NCI-H187 (cell line): Measurements from ENCODE around the gene GAS6.
"Not testable (repeated sequence)": the region's sequence is repeated elsewhere in the genome, so short reads cannot be mapped to it uniquely, and the experiment has no call there.

Experiments used
- DNase-seq, 2 experiments: peaks; one replicate each; lab custom pipeline; 2025; lab: John Stamatoyannopoulos, UW

The GAS6 gene

DNA sequence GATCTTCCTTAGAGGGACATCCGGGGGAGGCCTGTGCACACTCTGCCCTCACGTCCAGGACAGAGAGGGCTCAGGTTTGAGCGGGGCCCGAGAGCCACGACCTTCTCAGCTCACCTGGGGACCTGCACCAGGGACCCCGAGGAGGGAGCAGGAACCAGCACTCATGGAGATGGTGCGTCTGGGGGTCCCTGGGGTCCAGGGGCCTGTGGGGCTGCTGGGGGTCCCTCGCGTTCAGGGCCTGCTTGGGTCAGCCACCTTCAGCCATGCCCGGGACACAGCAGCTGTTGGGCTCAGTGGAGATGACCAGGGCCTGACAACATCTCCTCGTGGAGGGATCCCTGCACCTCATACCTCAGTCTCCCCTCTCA is 57.8 kb downstream of the GAS6 start:
- DNase-seq, result no peak

DNA sequence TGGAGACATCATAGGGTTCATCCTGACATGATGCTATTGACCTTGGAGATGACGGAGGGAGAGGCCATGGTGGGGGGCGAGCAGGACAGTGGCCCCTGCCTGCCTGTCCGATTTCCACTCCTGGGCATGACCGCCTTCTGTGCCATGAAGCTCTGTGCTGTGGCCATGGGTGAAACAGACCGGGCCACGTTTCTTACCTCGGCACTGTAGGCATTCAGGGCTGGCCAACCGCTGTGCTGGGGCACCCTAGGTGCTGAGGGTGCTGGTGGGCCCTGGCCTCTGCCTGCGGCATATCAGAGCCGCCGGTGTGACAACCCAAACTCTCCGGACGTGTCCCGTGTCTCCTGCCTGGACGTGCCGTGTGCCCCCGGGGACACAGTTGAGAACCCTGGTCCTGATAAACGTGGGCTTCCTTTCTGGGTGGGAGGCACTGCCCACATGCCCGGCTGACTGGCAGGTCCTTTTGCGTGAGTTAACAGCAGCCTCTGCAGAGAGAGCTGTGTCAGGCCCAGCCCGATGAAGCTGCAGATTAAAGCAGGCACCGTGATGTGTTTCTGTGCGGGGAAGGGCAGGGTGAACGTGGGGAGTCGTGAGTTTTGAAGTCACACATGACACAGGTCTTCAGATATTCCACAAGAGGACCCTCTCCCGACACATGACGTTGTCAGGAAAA is 58.3 kb downstream of the GAS6 start:
- no peak for DNase-seq

DNA sequence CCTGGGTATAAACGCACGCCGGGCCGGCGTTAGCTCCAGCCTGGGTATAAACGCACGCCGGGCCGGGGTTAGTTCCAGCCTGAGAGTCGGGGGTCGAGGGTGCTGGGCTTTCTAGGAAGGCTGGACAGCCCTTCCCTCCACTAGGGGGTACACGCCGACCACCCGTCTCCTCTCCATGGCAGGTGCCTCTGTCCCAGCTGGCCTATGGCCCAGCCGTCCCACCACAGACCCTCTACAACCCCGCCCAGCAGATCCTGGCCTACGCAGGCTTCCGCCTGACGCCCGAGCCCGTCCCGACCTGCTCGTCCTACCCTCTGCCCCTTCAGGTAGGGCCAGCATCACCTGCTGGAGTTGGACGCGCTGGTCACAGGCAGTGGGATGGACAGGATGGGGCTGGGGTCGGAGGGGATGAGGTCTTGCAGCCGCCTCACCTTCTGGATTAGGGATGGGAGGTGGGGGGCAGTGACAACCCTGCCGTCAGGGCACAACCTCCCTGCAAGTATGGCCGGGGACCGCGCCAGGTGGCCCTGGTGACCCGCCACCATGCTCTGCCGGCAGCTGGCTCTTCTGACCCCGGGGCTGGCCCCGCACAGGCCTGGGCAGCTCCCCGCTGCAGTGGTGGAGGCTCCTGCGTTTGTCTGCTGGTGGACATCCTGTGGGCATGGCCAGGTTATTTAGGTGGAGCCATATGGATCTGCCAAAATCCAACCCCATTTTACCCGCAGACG is 59.0 kb downstream of the GAS6 start:
- DNase-seq, result no peak

DNA sequence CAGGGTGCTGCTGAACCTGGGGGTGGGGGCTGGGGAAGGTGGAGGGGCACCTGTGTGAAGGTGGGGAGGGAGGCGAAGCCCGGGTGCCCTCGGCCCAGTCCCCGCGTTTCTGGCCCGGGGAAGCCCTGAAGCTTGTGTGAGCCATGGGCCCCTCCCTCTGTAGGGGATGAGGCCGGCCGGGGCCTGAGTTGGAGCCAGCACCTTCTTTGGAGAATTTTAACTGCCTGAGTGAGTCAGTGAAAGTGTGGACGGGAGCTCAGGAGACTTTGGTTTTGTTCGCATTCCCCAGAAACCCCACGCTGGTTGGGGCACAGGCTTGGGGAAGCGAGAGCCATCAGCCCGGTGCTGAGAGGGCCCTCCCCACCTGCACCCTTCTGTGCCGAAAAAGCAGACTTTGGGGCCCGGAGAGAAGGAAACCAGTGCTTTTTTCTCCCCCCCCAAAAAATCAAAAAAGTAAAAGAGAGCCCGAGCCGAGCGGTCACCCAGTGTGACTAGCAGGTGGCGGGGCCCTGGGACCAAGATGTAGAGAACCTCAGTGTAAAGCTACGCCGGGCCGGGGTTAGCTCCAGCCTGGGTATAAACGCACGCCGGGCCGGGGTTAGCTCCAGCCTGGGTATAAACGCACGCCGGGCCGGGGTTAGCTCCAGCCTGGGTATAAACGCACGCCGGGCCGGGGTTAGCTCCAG is 59.7 kb downstream of the GAS6 start:
- DNase-seq, result no peak

DNA sequence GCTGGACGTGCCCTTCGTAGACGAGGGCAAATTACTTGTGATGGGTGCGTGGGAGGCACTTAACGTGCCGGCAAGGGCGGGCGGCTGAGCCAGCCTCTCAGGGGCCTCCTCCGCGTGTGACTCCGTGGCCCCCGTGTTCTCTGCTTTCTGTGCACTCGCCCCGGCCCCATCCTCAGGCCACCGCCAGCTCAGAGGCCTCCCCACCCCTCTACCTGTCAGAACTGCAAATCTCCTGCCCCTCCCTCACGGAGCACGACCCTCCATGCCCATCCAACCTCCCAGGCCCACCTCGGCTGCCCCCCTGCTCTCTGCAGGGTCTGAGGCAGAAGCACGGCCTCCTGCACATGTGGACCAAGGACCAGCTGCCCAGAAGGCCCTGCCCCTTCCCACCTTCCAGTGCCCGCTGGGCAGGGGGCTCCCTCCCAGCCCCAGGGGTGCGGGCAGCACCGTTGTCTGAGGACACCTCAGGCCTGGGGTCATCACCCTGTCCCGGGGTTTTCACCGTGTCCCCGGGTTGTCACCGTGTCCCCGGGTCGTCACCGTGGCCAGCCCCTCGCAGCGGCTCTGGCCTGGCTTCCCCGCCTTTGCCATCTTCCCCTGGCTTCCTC is 60.4 kb downstream of the GAS6 start:
- DNase-seq, result no peak

DNA sequence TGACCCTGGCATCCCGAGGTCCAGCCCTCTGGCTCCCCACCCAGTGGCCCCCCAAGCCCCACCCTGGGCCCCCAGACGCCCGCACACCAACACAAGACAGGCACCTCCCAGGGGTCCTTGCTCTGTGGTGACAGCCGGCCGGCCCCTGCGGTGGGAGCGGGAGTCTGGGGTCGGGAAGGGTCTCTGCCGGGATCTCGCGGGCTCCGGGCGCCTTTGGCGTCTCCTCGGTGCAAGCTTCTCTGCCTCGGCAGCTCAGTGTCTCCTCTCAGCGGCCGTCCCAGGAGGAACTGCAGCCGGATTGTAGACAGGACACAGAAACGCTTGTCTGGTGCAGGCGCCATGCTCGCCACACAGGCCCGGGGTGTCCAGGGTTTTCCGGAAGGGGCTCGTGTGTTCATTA is 61.1 kb downstream of the GAS6 start:
- DNase-seq, result no peak

DNA sequence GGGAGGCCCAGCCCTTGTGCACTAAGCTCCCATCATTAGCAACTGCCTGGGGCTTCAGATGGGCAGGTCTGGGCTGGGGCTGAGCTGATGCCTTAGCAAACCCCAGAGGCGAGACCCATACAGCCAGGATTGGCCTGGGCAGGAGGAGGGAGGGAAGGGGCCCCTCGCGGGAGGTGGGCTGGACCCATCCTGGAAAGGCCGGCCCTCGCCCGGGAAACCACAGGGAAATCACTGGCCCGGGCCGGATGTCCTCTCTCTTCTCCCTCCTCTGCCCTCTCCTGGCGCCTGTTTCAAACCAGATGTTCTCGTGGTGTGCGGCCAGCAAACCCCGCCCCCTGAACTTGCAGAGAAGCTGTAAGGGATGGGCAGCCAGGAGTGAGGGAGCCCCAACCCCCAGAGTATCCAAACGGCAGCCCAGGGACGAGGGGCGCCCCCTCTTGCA is 61.8 kb downstream of the GAS6 start:
- no peak for DNase-seq

DNA sequence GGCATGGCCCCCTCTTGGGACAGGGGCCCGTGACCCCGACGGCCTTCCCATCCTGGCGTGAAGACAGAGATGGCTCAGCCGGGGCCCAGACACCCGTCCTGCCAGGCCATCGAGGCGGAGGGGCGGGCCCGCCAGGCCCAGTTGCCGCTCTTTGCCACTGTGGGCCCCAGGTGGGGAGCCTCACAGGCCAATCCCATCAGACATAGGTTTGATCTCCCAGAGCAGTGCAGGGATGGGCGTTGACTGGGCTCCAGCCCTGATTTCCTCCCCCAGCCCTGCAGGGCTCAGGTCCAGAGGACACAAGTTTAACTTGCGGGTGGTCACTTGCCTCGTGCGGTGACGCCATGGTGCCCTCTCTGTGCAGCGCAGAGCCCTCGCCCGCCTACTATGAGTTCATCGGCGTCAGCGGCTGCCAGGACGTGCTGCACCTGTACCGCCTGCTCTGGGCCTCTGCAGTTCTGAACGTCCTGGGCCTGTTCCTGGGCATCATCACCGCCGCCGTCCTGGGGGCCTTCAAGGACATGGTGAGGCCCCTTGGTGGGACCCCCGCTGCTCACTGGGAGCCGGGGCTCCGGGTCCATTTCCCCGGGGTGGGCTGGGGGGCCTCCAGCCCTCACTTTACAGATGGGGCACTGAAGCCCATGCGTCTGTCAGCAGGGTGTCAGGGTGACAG is 62.5 kb downstream of the GAS6 start:
- no peak for DNase-seq

DNA sequence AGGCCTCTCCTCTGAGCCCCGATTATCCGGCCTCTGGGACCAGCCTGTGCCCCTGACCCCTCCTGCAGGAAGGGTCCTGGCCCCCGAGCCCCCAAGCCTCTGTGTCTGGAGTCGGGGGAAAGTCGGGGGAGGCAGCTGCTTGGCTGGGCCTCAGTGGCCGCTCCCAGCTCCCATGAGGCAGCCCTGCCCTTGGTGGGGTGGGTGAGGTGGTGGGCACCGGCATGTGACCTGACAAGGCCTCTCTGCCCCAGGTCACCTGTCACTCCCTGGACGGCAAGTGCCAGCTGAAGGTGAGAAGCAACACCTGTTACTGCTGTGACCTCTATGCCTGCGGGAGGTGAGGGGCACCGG is 63.3 kb downstream of the GAS6 start:
- DNase-seq, result no peak

DNA sequence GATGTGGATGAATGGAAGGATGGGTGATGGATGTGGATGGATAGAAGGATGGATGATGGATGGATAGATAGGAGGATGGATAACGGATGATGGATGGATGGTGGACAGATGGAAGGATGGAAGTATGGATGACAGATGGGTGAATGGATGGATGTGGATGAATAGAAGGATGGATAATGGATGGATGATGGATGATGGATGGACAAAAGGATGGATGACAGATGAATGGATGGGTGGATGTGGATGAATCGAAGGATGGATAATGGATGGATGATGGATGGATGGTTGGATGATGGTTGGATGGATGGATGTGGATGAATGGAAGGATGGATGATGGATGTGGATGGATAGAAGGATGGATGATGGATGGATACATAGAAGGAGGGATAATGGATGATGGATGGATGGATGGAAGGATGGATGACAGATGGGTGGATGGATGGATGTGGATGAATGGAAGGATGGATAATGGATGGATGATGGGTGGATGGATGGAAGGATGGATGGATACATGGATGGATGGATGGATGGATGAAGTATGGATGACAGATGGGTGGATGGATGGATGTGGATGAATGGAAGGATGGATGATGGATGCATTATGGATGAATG is 65.6 kb downstream of the GAS6 start:
- no peak for DNase-seq

DNA sequence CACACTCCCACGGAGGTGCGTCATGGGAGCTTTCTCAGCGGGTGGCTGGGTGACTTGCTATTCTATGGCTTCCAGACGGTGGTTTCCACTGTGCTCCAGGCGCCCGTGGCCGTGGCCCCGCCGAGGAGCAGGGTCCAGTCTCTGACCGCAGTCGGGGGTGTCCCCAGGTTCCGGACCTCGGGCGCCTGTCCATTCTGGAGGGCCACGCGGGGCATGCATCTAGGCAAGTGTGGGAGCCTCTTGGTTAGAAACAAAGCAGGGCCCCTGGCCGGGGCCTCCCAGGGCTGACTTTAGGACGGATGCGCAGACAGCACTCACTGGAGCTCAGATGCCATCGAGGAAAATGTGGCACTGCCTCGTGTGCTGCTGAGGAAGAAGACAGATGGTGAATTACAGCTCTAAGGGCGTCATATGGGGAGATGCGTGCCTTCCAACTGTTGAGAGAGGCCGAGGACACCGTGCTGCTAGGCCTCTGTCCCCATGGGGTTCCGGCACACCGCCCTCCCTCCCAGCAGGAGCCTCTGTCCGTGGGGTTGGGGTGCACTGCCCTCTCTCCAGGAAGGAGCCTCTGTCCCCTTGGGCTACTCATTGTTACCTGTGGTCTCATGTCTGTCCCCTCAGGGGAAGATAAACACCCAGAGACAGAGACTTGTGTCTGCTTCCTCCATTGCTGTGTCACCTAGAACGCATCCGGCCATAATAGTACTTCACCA is 66.8 kb downstream of the GAS6 start:
- DNase-seq, result no peak

DNA sequence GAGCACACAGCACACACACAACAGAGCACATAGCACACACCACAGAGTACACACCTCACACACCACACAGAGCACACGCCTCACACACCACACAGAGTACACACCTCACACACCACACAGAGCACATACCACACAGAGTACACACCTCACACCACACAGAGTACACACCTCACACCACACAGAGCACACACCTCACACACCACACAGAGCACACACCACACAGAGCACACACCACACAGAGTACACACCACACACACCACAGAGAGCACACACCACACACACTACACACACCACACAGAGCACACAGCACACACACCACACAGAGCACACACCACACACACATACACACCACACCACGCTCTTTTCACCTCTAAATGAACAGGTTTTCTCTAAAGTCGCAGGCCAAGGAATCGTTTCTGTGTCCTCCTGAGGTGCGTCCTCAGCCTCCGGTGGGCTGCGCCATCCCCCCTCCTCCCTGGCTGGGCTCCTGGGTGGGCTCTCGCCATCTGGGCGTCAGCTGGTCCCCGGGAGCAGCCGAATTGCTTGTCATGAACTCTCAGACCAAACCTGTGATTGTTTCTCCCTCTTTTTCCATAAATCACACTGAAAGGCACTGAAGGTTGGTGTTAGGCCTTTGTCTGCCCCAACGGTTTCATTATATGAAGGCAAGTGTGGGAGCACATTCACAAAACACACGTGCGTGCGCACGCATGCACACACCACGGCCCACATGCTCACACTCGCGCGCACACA is 67.5 kb downstream of the GAS6 start:
- DNase-seq, result no peak

DNA sequence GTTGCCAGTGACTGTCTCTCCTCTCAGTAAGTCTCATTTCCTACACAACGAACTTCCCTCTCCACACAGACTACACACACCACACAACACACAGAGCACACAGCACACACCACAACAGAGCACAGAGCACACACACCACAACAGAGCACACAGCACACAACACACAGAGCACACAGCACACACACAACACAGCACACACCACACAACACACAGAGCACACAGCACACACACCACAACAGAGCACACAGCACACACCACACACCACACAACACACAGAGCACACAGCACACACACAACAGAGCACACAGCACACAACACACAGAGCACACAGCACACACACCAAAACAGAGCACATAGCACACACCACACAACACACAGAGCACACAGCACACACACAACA is 68.5 kb downstream of the GAS6 start:
- DNase-seq, result not testable (repeated sequence)

DNA sequence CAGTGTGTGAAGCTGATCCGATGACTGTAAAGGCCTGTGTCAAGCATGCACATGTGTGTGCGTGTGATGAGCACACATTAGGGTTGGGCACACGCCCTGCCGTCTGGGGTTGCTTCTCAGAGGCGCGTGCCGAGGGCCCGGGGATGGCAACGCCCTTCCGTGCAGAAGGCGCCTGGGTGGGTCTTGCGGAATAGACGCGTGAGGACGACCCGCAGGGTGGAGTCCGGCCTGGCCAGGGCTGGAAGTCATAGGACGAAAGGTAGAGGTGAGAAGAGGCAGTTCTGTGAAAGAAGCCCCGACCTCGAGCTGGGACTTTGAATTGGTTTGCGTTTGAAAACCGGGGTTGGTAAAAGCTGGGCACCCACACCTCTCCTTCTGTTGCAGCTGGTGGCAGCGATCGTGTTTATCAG is 69.1 kb downstream of the GAS6 start:
- no peak for DNase-seq

DNA sequence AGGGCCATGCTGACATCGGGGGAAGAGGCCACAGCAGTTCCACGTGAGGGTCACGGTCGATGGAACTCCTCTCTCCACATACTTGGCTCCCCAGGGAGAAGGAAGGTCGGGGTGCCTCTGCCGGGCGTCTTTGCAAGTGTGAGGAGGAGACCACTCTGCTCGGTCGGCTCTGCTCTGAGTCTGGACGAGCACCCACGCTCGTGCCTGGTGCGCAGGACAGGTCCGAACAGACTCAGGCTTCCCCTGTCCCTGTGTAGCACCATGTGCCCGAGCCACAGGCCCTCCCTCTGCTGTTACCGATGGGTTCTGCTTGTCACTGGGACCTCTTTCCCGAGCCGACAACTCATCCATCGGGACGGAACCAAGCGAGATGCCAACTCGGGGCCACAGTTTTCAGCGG is 69.8 kb downstream of the GAS6 start:
- no peak for DNase-seq

DNA sequence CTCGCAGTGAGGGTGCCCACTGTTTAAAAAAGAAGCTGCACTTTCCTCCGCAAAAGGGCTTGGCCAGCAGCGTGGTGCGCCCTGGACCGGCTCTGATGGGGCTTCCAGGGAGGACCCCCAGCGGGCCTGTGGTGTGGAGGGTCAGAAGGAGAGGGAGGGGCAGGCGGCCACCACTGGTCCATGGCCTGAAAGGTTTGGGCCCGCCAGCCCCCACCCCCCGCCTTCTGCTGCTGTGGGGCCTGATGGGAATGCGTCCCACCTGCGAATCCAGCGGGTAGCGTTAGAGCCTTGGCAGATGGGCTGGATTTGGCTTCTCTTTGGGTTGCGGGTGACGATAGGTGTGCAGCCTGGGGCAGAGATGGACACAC is 70.2 kb downstream of the GAS6 start:
- DNase-seq, result no peak

DNA sequence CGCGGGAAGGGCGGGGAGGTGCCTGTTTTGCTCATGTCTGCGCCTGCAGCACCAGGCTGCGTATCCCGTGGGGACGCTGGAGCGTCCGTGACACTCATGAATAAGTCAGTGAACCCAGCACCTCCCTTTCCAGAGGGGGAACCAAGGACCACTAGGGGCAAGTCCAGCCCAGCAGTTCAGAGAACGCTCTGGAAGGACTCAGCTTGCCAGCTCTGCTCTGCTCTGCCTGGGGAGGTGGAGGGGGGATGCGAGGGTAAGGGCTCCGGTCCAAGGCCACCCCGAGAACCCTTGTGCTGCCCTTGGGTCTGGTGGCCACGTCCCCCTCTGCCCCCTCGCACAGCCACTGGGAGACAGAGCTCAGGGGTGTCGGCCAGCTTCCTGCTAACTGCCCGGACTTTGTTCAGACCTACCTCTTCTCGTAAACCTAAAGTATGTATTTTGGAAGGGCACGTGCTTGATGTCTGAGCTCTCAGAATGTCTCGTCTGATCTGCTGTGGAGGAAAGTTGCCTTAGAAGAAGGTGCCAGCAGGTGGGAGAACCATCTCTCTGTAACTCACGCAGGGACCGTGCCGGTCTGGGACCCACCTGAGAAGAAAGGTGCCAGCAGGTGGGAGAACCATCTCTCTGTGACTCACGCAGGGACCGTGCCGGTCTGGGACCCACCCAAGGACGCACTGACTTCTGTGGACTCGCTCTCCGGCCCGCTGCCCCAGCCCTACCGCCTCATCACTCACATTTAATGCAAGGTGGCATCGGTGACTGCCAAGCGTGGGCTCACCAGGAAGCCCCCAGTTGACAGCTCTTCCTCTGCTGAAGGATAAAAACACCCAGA is 70.8 kb downstream of the GAS6 start:
- DNase-seq, result no peak

DNA sequence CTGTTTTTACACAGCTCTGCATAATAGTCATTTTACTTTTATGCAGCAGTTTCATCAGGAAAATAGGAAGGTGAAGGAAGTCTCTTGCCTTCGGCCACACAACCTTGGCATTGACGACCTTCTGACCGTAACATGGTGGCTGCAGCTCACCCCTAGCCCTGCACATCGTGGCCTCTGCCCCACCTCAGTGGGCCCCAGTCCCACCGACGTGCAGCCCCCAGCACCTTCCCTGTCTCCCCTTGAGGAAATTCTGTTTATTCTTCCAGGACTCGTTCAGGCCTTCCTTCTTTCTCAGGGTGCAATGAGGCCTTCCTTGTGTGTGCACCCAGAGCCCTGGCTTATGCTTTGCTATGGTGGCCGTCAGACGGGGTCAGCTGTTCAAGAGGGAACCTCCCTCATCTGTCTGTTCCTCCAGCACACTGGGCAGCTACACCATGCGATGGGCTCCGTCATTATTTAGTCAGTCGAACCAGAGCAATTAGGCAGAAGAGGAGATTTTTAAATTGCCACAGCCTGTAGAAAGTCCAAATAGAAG is 71.6 kb downstream of the GAS6 start:
- DNase-seq, result no peak

DNA sequence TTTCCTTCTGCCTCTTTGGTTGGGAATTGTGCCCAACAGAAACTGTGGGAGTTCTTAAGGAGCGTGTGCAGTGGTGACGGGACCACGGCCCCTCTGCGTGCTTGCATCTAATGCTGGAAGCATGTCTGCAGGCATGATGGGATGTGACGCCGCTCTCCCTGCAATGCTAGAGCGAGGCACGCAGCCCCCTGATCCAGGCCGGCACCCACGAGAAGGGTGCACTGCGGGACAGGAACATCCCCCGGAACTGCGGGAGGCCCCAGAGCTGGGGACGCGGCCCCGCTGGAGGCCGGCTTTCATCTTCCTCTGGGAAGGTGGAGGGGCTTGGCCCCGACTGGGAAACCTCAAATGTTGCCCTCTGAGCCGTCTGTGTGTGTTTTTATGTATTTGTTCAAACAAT is 72.1 kb downstream of the GAS6 start:
- no peak for DNase-seq

DNA sequence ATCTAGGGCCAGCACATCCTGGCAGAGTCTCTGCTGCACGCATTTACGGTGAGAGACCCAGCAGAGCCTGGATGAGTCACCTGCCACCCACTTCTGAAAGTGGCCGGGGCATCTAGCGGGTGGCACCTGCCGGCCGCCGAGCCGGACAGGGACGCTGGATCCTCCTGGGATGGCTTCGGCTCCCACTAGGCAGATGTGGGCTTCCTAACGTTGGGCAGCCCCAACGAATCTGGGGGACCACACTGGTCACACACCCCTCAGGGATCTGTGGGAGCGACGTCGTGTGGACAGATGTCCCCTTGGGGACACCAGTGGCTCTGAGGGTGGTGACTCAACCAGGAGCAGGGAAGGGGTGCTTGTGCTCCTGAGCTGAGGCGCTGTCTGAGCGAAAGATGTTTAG is 72.7 kb downstream of the GAS6 start:
- DNase-seq, result no peak
